Activated naive CD4-positive, alpha-beta T cell (primary cell): ENCODE results near the gene SPSB3.

ENCODE experiments used
- DNase-seq, 4 experiments: peaks; one replicate each; lab custom pipeline; 2025; lab: John Stamatoyannopoulos, UW

Gene SPSB3

DNA sequence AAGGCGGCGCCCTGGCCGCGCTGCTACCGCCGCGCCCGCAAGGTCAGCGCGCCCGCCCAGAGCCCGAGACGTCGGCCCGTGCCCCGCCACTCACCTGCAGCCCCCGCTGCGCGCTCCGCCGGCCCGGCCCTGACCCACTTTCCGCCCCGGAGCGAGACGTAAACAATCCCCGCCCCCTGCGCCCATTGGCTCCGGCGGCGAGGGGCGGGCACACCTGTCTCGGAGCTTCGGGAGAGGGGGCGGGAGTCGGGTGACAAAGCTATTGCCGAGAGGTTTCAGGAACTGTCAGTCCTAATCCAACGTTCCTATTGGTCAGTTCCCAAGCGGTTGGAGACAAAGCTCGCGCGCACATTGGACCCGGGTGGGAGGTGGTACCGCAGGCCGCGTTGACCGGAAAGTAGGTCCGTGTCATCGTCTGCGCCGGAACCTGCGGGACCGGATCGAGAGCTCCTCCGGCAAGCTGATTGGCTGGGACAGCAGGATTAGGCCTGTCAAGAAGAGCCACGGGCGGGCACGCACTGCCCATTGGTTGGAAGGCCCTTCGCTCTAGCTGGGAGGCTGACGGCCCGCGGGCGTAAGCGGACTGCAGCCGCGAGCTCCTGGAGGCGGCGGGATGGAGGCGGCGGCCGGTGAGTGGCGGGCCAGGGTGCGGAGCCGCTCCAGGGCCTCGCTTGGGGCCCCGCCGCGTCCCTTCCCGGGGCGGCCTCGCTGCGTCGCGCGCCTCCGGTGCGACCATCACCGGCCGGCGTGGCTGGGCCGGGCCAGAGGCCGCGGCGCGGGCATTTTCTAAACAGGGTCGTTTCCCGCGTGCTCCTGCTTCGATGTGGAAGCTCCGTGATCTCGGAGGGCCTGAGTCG lies at the start of gene SPSB3, which contains the start of gene NUBP2:
Gene SPSB3, minus strand, starts transcription at position 164 of the 857 bp plus-strand sequence. CDS start 1,088 bp downstream, outside the sequence.
Gene NUBP2, plus strand, starts transcription at position 553 of the 857 bp plus-strand sequence. Its CDS starts 61 bp downstream, at position 614.
- DNase-seq, result peak; percentile 92 to 96 (median 93)

DNA sequence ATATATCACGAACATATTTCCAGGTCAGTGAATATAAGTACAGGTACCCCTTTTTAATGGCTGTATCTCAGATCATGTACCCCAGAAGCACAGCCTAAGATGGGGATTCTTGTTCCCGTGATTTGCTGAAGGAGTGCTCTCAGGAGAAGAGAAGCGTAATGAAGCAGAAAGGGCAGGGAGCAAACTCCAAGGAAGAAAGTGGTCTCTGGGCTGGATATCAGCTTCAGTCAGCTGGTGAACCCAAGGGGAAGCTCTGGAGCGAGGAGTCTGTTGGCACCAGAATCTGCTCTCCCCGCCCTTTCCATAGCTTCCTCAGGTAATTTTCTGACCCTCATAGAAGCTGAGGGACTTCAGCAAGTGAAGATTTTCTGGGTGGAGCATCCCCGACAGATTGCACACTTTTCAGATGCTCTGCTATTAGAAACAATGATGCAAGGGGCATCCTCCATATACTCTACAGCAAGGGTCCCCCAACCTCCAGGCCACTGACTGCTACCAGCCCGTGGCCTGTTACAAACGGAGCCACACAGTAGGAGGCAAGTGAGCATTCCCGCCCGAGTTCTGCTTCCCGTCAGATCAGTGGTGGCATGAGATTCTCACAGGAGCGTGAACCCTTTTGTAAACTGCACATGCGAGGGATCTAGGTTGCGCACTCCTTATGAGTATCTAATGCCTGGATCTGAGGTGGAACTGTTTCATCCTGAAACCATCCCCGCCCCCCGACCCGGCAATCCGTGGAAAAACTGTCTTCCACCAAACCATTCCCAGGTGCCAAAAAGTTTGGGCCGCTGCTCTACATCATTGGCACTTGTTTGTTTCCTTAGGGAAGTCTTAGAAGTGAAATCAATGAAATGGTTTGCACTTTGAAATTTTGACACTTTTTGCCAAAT lies 49.1 kb upstream of the SPSB3 start:
- no peak for DNase-seq

DNA sequence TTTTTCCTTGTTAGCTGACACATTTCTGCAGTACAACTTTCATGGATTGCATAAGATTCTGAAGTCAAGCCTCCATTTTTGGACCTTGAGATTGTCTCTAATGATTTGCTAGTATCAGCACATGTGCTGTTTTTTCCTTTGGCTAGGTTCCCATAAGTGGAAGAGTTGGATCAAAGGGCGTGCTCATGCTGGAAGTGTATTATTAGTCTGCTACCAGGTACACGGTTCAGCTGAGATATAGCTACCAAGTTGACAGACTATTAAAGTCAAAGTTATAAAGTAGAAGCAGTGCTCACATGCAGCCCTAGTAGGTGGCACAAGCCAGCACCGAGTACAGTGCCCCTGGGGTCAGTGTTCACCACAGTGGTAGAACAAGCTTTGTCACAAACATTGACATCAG lies 47.8 kb upstream of the SPSB3 start:
- no peak for DNase-seq

DNA sequence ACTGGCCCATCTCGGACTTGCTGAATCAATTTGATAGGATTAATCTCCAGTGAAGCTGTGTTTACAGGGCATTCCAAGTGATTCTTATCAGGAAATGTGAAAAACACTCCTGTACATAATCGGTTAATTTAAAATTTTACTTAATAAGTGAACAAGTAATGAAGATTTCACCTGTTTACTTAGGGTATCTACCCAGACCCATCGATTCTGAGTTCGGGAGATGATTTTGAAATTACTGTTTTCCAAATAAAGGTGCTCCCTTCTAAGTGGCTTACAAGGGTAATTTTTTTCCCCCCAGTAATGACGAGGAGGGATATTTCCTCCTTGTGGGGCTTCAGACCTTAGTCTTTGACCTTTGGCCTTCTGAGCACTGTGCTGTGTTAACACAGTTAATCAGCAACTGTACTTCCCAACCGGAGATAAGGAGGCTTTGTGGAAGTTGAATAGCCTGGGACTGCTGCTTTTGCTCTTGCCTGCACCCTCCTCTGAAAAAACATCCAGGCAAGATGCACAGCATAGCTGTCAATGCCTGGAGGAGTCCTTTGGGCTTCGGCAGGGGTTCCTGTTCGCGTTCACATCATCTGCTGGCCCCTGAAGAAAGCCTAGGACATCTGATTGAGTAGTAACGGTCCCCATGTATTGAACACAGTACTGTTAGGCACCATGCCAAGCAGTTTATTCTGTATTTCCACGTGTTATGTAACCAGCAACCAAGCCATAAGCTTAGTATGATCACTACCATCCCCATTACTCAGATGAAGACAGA lies 46.5 kb upstream of the SPSB3 start:
- no peak for DNase-seq

DNA sequence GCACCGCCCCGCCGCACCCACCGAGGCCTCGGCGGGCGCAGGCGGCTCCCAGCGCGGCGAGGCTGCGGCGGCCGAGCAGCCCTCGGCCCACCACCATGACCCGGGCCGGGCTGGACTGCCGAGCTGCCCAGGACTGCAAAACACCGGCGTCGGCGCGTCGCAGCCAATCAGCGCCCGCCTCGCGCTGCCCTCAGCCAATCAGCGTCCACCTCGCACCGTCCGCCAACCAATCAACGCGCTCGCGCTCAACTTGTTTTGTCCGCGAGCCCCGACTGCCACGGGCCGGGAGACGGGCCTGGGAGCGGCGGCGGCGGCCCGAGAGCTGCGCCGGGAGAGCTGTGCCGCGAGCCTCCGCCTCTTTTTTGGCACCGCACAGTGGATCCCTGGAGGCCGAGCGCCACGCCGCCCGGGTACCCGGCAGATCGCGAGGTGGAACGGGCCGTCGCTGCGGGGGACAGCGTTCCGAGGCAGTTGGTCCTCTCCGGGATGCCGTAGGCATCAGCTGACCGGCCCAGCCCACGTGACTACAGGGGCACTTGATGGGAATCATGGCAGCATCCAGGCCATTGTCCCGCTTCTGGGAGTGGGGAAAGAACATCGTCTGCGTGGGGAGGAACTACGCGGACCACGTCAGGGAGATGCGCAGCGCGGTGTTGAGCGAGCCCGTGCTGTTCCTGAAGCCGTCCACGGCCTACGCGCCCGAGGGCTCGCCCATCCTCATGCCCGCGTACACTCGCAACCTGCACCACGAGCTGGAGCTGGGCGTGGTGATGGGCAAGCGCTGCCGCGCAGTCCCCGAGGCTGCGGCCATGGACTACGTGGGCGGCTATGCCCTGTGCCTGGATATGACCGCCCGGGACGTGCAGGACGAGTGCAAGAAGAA lies 44.6 kb upstream of the SPSB3 start, which contains the start of the genes FAHD1 and HAGH:
Gene FAHD1, plus strand, starts transcription at position 516 of the 883 bp plus-strand sequence. Its CDS starts 33 bp downstream, at position 549.
Gene HAGH, minus strand, starts transcription at position 135 of the 883 bp plus-strand sequence. Its CDS starts 38 bp downstream, at position 97.
- peak; percentile 75 to 81 (median 77) for DNase-seq

DNA sequence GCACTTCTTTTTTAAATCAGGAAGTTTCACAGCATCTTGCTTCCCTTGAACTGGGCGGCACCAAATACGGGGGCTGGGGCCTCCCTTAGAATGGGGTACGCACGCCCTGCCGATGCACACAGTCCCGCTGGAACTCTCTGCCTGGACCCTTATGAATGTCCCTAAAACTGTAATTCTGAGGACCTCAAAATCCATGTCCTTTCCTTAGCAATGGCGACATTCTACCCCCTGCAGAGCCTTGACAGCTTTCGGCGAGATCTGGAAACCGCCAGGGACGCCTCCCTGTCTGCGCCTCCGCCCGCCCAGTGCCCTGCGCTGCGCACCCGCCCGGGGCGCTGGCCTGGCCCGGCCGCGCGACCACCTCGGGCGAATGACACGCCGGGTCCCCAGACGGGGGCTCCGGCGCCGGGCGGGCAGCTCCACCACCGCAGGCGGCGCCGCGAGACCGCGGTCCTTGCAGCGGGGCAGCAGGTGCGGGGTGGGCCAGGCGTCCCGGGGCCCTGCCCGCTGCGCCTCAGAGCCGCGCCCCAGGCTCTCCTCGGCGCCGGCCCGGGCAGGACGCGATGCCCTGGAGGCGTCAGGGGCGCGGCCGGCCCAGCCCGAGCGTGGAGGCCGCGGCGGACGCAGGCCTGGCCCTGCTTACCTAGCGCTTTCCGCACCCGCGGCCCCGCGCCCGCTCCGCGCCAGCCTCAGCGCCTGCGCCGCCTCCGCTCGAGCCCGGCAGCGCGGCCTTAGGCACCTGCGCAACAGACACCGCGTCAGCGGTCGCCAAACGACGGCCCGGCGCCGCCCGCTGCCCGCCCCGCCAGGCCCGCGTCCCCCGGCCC lies 43.7 kb upstream of the SPSB3 start:
- DNase-seq, result peak in 3 of 4 experiments; percentile 52 to 74 (median 65)

DNA sequence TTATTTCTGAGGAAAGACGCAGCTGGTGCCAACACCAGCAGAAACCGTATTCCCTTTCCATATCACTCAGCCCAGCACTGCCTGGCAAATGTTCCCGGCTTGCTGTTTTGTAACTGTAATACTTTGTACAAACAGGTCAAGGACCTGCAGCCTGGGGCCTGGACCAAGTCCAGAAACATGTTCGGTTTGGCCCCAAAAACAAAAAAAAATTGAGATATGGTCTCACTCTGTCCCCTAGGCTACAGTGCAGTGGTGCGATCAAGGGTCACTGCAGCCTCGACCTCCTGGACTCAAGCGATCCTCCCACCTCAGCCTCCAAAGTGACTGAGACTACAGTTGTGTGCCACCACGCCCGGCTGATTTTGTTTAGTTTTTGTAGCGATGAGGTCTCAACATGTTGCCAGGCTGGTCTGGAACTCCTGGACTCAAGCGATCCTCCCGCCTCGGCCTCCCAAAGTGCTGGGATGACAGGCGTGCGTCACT lies 43.1 kb upstream of the SPSB3 start:
- DNase-seq, result no peak

DNA sequence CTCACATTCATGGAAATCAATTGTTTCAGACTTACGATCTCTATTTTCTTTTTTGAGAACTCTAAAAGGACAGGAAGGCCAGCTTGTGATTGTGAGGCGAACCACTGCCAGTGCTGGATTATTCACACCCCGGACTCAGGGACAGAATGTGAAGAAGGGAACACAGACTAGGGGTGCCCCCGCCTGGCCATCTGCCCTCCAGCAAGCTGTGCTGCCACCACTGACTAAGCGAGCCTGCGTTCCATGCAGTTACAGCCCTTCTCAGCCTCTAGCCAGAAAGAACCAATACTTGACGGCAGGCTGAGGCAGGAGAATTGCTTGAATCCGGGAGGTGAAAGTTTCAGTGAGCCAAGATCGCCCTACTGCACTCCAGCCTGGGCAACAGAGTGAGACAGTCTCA lies 41.5 kb upstream of the SPSB3 start:
- DNase-seq, result no peak

DNA sequence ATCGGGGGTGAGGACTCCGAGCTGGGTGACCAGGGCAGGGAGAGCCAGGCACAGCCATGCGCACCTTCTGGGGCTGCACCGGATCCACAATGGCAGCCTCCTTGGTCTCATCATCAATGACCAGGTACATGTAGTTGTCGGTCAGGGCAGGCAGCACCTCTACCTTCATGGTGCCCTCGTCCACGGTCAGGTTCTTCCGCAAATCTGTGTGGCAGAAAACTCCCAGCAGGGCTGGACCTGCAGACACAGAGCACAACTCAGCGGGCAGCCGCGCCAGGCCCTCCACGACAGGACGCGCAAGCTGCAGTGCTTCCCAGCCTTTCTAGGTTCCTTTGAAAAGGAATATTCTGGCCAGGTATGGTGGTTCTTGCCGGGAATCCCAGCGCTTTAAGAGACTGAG lies 40.4 kb upstream of the SPSB3 start:
- no peak for DNase-seq

DNA sequence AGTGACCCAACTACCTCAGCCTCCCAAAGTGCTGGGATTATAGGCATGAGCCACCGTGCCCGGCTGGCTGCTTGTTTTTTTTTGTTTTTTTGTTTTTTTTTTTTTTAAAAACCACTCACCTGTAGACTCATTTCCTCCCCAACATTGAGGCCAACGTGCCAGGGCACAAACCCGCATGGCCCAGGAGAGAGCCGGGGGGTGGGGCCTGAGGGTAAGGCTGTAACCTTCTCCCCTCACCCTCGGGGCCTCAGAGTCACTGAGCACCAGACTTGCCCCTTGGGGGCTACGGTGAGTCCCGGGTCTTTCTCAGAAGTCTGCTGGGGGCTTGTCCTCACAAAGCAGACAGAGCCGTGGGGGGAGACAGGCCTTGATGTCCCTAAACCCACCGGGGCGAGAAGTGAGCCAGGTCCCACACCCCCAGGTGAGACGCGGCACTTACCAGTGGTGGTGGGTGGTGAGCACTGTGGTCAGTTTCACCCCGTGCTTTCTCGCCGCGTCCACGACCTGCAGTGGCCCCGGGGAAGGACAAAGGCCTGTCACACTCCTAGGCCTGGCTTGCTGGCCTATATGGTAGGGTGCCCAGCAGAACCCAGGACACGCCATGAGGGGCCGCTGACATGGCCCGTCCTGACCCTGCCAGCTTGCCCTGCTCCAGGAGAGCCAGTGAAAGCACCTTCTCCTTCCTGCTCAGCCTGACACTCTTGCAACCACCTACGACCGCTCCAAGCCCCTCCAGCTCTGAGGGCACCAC lies 39.7 kb upstream of the SPSB3 start:
- DNase-seq, result no peak

DNA sequence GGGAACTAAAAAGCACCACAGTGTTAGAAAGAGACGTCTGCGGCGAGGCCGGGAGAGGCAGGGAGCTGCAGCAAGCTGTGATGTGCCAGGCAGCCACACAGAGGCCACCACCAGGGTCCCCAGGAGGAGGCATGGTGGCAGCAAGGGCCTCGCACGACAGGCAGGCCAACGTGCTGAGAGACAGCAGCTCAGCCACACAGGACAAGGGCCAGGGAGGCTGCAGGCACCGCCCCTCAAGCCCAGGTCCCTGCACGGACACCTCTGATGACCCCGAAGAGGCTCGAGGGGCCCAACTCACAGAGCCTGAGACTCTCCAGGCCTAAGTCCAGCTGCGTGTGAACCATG lies 38.5 kb upstream of the SPSB3 start:
- DNase-seq, result no peak

DNA sequence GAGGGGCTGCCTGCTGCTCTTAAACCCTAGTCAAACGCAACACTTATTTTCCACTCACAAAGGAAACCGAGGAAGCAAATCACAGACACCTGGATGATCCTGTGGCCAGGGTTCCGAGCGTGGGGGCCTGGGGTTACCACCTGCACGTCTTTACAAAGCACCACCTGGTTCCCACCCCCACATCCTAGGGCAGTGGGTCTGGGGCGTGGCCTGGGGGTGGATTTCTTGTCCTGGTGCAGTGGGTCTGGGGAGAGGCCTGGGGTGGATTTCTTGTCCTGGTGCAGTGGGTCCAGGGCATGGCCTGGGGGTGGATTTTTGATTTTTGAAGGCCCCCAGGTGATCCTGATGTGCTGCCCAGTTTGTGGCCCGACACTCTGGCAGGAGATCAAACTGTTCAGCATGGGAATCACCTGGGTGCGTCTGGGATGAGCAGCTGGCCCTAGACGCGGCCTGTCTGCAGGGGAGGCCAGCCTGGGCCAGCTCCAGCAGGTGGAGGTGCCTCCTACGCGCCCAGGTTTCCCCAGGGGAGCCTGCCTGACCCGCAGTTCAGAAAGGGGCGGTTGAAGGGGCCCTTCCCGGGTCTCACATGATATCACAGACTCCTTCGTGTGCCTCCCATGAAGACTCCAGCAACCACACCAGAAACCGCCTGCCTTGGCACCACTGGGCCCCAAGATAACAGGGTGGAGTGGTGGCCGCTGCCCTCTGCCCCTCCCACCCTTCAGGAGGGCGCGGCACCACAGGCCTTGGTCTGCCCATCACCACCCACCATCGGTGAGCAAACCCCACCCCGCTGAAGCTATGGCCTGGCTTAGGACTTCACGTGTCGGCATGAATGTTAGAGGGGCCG lies 38.0 kb upstream of the SPSB3 start:
- no peak for DNase-seq

DNA sequence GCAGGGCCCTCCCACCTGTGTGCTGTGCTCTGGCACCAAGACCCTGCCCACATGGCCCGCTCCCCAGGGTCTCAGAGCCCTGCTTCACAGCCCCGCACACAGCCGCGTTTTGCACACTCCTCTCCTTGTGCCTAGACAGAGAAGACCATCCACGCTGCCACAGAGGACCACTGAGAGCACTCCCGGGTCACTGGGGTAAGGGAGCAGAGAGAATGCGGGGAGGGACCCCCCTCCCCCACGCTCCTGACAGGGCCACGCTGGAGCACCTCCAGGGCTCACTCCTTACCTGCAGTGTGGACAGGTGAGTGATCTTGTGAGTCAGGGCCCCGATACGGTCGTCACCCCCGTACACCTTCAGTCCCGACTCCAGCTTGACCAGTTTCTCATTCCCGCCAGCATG lies 37.2 kb upstream of the SPSB3 start:
- DNase-seq, result no peak

DNA sequence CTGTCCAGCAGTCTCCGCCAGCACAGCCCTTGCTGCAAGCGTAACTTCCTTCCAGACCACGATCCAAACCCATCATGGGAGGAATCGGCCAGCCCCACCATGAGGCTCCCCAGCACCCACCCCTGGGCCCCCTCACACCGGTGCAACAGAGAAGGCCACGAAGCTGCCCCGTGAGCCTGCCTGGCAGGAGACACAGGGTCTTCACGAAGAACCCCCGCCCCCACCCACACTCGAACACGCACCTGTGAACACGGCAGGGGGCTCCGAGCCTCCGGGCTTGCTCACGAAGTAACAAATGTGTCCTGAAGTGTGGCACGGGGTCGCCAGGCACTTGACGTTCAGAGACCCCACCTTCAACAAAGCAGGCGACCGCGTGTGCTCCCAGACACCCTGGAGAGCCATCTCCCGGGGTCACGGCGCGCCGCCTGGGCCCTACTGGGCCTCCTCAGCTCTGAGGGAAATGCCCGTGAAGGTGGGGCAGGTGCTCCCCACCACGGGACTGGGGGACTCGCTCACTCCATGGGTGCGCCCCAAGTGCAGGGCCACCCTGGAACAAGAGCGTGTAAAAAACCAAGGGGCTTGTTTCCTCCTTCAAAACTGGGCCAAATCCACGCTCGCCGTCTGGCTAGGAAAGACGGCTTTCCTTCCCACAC lies 36.6 kb upstream of the SPSB3 start:
- no peak for DNase-seq

DNA sequence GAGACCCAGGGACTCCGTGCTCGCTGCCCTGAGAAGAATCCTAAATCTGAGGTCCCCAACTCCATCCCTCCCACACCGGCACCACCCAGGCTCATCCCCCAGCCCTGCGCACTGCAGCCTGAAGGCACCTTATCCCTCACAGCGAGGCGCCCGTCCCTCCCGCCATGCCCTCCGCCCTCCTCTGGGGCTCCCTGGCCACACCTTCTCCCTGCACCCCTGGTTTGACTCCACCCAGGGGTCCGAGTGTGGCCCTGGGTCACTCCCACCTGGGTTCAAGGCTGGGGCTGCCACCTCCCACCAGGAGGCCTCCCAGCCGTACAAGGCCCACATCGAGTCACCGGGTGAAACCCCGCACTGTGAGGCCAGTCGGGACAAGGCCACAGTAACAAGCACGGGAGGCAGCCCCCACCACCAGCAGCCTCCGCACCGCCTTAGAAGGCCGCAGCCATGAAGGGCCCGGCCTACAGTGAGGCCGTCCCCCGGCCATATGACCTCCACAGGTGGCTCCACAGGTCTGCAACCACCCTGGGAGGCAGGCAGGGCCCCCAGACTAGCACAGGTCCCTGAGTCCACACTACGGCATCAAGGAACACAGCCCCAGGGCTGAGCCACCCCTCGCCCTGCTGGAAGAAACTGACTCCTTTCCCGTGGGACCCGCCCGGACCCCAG lies 36.0 kb upstream of the SPSB3 start:
- no peak for DNase-seq

DNA sequence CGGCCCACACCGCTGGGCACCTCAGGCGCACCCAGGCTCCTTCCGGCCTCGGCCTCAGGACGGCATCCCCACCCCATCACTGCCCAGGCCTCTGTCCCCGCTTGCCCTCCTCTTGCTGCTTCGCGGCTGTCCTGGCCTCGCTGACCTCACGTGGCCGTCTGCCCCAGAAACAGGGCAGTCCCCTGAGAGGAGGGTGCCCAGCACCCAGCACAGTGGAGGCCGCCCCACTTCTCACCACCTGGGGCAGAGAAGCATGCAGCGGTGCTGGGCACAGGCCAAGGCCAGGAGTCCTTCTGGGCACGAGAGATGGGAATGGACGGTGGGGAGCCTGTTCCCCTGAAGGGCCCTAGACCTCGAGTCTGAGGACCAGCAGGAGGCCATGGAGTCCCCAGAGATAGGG lies 35.3 kb upstream of the SPSB3 start:
- no peak for DNase-seq

DNA sequence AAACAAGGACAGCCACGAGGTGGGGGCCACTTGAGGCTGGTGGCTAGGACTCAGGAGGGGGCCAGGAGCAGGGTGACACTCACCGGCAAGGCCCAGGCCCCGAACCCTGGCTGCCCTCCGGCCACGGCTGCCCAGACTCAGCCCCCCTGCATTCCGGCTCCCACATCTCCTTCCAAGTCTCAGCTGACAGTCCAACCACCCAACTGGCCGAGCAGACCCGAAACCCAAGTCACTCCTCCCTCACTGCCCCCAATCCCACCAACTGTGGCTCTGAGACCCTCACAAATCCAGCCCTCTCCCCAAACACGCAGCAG lies 34.9 kb upstream of the SPSB3 start:
- DNase-seq, result no peak
